Measurements from ENCODE around the gene CCDC69. TPM values are rescaled to one million over a fixed set of nuclear protein-coding genes. Genes with fewer than 3 reads are reported as not detected.
"Not testable (repeated sequence)": the region's sequence is repeated elsewhere in the genome, so short reads cannot be mapped to it uniquely, and the experiment has no call there.

The CCDC69 gene
- polyA plus RNA-seq, 12 donors, result 51.8 to 126 (median 93.4) TPM; not detected in 1

DNA sequence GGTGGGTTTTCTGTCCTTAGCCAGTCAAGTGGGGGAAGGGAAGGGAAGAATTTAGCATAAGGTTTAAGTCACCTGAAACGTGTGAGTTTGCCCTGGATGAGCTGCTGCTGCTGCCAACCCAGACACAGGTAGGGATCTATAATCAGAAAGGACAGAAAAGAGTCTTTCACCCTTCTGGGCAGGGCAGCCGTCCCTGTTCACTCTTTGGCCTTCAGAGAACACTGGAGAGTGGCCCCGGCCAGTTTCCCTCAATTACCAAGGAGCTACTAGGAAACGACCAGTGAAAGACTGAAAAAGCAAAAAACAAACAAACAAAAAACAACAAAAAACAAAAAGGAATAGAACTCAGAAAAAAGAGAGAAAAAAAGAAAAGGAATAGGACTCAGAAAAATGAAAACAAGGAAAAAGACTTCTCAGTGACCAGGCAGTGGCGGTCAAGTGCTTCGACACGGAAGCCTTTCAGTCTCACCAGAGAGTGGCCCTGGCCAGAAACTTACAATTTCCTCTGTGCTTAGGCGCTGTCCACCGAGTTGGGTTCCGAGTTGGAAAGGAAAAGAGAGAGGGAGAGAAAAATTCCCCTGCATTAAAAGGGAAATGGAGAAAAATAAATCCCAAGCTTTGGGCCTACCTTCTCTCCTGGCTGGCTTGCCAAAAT is 26.6 kb upstream of the CCDC69 start:
- DNase-seq, result no peak

DNA sequence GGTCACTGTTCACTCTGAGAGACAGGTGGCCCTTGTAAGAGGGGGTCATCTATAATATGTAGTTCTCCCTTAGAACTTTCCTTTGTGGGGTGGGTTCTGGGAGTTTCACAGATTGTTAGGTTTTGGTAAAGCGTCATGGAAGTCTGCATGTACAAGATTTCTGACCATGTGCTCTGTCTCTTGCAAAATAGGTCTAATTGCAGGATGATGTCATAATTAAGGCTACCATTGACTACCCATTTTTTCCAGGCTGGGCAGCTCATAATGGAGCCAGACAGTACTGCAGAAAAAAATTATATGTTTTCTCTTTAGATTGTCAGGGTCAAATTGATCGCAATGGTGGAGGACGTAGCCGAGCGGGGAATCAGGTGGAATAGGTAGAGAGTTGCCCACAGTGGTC is 25.4 kb upstream of the CCDC69 start:
- DNase-seq, result no peak

- DNase-seq, result no peak
Observed at GRCh38 chr5:151248651-151249050, 24.8 kb upstream of the CCDC69 start.

GRCh38 chr5:151245680-151246219 is 21.9 kb upstream of the CCDC69 start:
- DNase-seq, result no peak

DNA sequence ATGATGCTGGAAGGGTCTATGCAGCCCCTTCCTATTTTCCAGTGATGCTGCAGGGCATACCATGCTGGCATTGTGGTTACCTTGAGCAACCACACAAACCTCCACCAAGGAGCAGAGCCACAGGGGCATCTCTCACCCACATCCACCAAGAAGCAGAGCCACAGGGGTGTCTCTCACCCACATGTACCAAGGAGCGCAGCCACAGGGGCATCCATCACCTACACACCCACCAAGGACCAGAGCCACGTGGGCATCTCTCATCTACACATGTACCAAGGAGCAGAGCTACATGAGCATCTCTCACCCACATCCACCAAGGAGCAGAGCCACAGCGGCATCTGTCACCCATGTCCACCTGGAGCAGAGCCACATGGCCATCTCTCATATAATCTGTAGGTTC is 20.3 kb upstream of the CCDC69 start:
- DNase-seq, result no peak

DNA sequence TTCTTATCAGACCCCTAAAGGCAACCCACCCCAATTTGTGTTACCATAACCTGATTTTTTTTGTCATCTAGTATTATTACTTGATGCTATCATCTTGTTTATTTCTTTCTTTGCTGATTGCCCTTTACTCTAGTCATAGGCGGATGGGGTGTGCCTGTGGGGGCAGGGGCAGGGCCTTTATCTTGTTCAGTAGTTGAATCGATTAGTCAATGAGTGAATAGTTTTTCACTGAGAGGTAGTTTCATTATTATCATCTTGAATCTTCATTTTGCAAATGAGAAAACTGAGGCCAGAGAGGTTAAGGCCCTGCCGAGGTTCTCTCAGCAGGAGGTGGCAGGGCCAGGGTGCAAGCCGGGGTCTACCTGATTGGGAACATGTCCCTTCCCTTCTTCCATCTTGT is 19.7 kb upstream of the CCDC69 start:
- no peak for DNase-seq

DNA sequence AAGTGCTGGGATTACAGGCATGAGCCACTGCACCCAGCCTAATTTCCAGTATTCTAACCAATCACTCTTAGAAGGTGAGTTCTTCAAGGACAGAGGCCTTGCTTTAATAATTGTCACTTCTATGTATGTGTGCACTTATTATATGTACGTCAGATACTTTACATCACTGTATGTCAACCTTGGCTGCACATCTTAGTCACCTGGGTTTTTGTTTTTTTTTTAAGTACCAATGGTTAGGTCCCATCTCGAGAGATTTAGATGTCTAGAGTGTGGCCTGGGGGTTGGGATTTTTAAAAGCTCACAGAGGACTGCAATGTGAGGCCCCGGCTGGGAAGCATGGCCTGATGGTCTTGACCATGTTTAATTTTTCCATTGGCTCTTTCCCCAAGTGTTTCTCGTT is 19.2 kb upstream of the CCDC69 start:
- DNase-seq, result no peak

- no peak for DNase-seq
Observed at GRCh38 chr5:151240924-151241635, 17.2 kb upstream of the CCDC69 start.

DNA sequence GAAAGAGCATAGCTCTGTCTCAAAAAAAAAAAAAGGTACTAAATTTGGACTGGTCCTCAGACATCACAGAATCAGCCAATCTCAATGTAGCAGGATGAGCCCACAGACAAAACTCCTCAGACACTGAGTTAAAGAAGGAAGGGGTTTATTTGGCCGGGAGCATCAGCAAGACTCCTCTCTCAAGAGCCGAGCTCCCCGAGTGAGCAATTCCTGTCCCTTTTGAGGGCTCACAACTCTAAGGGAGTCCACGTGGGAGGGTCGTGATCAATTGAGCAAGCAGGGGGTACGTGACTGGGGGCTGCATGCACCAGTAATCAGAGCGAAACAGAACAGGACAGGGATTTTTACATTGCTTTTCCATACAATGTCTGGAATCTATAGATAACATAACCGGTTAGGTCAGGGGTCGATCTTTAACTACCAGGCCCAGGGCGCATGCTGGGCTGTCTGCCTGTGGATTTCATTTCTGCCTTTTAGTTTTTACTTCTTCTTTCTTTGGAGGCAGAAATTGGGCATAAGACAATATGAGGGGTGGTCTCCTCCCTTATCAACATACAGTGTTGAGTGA is 16.5 kb upstream of the CCDC69 start:
- not testable (repeated sequence) for DNase-seq

GRCh38 chr5:151239237-151239861 is 15.5 kb upstream of the CCDC69 start:
- peak; percentile 78 for DNase-seq

- peak; percentile 25 for DNase-seq
Observed at GRCh38 chr5:151238303-151238741, 14.4 kb upstream of the CCDC69 start.

DNA sequence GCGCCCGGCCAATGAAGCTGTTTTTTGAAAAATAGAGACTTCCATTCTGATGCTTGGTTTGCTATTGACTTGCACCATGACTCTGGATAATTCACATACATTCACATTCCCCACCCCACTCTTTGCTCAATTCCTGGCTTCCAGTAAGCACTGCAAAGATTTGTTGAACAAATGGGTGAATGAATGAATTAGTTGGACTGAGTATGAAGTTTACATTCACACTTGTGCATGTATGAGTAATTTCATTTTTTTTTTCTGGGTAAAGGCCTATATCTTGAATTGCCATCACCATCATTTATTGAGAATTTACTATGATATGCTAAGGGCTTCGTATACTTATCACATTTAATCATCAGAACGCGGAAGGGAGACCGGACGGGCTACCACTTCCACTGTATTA is 13.8 kb upstream of the CCDC69 start:
- no peak for DNase-seq

DNA sequence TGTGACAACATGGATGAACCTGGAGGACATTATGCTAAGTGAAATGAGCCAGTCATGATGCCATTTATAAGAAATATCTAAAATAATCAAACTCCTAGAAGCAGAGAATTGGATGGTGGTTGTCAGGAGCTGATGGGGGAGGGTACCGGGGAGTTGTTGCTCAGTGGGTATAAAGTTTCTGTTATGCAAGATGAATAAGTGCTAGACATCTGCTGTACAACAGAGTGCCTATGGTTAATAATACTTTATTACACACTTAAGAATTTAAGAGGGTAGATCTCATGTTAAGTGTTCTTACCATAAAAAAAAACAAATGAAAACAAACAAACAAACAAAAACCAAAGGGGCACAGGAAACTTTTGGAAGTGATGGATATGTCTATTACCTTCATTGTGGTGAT is 13.0 kb upstream of the CCDC69 start:
- no peak for DNase-seq

DNA sequence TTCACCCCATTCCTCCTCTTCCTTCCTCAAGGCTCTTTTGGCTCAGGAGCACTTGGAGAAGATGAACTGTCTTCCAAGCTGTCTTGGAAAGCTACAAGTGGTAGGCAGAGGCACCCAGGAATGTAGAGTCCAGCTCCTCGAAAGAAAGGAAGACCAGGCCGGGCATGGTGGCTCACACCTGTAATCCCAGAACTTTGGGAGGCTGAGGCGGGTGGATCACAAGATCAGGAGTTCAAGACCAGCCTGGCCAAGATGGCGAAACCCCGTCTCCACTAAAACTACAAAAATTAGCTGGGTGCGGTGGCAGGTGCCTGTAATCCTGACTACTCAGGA is 11.3 kb upstream of the CCDC69 start:
- DNase-seq, result not testable (repeated sequence)

DNA sequence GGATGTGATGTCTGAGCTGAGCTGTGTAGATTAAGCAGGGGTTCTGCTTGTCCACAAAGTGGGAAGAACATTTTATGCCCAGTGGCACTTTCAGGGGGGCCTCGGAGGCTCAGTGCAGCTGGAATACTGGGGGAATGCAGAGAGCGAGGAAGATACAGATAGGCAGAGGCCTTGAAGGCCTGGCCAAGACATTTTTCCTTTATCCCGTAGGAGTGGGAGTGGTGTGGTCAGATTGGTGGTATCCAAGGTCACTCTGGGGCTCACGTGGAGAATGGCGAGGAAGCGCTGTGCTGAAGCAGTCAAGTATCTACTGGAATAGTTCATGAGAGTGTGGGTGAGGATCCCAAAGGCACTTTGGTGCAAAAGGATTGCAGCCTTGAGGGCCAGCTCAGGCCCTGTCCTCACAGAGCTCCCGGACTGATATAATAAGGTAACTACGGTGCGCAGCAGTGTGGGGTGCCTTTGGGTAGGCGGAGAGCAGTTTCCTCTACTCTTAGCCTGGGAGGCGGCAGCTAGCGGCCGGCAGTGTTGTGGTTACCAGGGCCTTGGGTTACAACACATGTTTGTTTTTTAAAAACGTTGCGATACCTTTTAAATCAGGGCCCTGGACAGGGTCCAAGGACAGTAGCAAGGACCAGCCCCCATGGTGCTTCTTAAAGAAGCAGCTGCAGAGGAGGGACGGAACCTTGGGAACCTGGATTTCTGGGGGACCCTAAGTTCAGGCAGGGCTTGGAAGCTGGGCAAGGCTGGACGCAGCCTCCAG is 10.8 kb upstream of the CCDC69 start:
- DNase-seq, result peak; percentile 58

DNA sequence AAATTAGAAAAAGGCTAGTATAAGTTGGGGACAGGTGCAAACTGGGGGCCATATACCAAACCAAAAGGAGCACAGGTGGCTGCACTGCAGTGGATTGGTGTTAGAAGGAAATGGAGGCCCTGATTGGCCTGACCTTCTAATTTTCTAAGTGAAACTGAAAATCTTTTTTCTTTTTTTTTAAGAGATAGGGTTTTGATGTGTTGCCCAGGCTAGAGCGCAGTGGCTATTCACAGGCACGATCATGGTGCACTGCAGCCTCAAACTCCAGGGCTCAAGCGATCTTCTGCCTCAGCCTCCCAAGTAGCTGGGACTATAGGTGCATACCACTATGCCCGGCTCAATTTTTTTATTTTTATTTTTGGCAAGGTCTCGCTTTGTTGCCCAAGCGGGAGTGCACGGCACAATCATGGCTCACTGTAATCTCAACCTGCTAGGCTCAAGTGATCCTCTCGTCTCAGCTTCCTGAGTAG is 9.8 kb upstream of the CCDC69 start:
- DNase-seq, result no peak

- DNase-seq, result no peak
Observed at GRCh38 chr5:151231359-151231758, 7.5 kb upstream of the CCDC69 start.

- DNase-seq, result no peak
Observed at GRCh38 chr5:151230048-151230680, 6.3 kb upstream of the CCDC69 start.

DNA sequence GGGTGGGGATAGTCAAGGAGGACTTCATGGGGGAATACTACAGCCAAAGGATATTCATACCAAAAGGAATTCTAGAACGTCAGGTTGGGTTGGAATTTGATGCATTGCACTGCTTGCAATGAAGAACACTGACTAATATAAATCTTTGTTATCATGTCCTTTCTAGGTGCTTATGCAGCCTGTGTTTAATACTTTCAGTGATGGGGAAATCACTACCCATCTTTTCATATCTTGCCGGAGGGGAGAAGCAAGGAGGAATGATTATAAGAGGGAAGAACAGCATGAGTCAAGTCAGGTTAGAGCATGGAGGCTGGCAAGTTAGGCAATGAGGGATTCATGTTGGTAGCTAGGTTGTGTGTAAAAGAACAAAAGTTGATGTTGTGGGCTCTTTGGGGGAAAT is 5.1 kb upstream of the CCDC69 start:
- DNase-seq, result no peak

- no peak for DNase-seq
Observed at GRCh38 chr5:151227918-151228447, 4.1 kb upstream of the CCDC69 start.

DNA sequence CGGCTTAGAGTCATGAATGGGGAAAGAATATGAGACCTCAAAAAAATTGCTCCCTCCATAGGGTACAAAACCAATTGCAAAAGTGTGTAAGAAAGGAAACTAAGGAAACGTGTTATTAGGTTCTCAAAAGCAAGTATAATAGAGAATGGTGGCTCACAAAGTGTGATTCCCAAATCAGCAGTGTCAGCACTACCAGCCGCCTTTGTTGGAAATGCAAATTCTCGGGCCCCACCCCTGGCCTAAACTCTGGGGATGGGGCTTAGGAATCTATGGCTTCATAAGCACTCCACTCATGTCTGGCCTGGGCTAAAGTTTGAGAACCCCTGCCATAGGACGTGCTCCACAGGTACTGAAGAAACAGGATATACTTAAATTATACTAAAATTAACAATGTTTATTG is 1.6 kb upstream of the CCDC69 start:
- DNase-seq, result no peak

Measured in muscle of arm (tissue), 12 donors.